ENCODE measurements around the gene TSPAN33.

- TF ChIP-seq CTCF (IDR thresholded peaks at IDR 0.05; ENCODE audit: borderline replicate concordance, extremely low read depth, low read length, poor library complexity, severe bottlenecking) (no peak), EZH2 (IDR thresholded peaks at IDR 0.05; ENCODE audit: borderline replicate concordance, low read depth, low read length, severe bottlenecking) (no peak)
Observed at GRCh38 chr7:129118182-129118581, 26.3 kb upstream of the TSPAN33 start.
